Ascending aorta (tissue), 2 donors: ENCODE data around the gene TAS2R31. TPM values are rescaled to one million over a fixed set of nuclear protein-coding genes. Genes with fewer than 3 reads are reported as not detected.

Experiments
- DNase-seq, 2 donors: peaks; one replicate each; pipeline ENCODE4 v3.0.0-alpha.2; 2019; ENCODE audit warnings: low spot score in 2 of 2
- H3K27ac ChIP-seq, 2 donors: fragments of 200-600 bp; sonication (generic); one replicate each; pipeline ENCODE4 v1.5.1; 2016 to 2017; ENCODE audit warnings: mild to moderate bottlenecking in 1 of 2
- H3K27me3 ChIP-seq: fragments of 200-600 bp; sonication (generic); one replicate; pipeline ENCODE4 v1.5.1; 2017
- H3K36me3 ChIP-seq, 2 donors: fragments of 200-600 bp; sonication (generic); one replicate each; pipeline ENCODE4 v1.5.1; 2016
- H3K4me1 ChIP-seq, 2 donors: fragments of 200-600 bp; sonication (generic); one replicate each; pipeline ENCODE4 v1.5.1; 2016 to 2017; ENCODE audit warnings: mild to moderate bottlenecking in 1 of 2
- H3K4me3 ChIP-seq, 2 donors: fragments of 200-600 bp; sonication (generic); one replicate each; pipeline ENCODE4 v1.5.1; 2016 to 2017; ENCODE audit warnings: mild to moderate bottlenecking in 1 of 2
- H3K9me3 ChIP-seq, 2 donors: fragments of 200-600 bp; sonication (generic); one replicate each; pipeline ENCODE4 v1.5.1; 2016
- intact Hi-C: fragments of 100-400 bp; cut with DNase I; formaldehyde crosslinking; loops from one replicate; pipeline ENCODE4 v1.15.1; 2023
- total RNA-seq: library from RNA; depleted of rRNA; stranded (reverse); fragments of >200 nt; gene quantifications from one replicate; pipeline ENCODE4 v1.1.0, GENCODE V29; 2016
- TF ChIP-seq, protein P1 (sequence below), 3 experiments: fragments of 200-600 bp in 2 of 3; fragments of 450-650 bp in 1 of 3; sonication (generic) in 2 of 3; IDR thresholded peaks; one replicate each; pipeline ENCODE4 v1.5.1; 2016 to 2019; ENCODE audit warnings: antibody characterized with exemption in 3 of 3, mild to moderate bottlenecking in 1 of 3, moderate library complexity in 1 of 3

The TAS2R31 gene
- total RNA-seq, 1 donor from 2014 or later, result not detected

DNA sequence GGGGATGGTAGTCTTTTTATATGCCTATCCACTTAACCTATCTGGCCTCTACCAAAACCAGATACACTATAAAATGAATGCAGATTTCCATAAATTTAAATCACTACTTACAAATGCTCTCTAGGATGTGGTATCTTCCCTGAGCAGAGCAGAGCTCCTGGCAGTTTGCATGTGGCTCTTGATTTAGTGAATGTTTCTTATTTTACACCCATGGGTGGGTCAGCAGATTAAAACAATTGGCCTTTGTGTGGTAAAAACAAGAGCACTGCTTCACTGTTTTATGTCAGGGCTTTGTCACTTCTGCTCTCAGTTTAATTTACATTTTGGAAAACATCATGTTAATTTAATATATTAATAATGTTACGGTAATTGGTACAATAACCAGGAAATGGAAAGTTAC lies 14.3 kb downstream of the TAS2R31 start:
- Histone ChIP-seq H3K9me3 (no peaks in the 10 kb centered on the region), H3K36me3 (peaks cover 0 to 8% of the 10 kb centered on the region in 2 donors), H3K27me3 (no peaks in the 10 kb centered on the region), H3K4me3 (no peak overlapping the region), H3K4me1 (no peaks in the 10 kb centered on the region), H3K27ac (no peak overlapping the region)
- no peak for DNase-seq
- TF ChIP-seq, protein P1, sequence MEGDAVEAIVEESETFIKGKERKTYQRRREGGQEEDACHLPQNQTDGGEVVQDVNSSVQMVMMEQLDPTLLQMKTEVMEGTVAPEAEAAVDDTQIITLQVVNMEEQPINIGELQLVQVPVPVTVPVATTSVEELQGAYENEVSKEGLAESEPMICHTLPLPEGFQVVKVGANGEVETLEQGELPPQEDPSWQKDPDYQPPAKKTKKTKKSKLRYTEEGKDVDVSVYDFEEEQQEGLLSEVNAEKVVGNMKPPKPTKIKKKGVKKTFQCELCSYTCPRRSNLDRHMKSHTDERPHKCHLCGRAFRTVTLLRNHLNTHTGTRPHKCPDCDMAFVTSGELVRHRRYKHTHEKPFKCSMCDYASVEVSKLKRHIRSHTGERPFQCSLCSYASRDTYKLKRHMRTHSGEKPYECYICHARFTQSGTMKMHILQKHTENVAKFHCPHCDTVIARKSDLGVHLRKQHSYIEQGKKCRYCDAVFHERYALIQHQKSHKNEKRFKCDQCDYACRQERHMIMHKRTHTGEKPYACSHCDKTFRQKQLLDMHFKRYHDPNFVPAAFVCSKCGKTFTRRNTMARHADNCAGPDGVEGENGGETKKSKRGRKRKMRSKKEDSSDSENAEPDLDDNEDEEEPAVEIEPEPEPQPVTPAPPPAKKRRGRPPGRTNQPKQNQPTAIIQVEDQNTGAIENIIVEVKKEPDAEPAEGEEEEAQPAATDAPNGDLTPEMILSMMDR (IDR thresholded peaks at IDR 0.05), result no peak
- intact Hi-C loops, result no loop called here

DNA sequence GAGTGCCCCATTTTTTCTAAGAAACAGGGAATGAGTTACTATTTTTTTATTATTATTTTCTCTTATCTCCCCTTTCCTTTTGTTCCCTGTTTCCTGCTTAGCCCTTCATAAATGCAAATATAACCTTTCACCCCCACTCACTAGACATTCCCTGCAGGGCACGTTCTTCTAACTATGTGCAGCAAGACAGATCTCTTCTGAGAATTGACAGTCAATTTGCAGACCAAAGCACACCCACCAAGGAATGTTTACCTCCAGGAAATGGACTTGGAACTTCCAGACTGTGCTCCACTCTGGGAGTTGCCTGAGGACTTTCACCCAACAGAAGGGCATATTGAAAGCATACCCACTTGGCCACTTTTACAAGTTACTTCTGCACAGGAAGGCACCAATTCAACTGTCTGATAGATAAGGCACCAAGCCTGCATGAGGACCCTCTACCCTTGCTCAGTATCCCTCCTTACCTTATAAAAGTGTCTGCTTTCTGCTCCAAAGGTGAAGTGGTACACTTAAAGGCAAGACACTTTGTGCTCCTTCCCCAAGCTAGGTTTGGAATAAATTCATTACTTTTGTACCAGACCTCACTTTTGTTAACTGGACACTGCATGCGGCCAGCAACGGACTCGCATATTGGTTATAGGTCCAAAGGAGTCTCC lies 15.3 kb downstream of the TAS2R31 start:
- Histone ChIP-seq H3K27me3 (no peaks in the 10 kb centered on the region), H3K4me3 (no peak overlapping the region), H3K36me3 (peaks cover 0 to 8% of the 10 kb centered on the region in 2 donors), H3K4me1 (no peaks in the 10 kb centered on the region), H3K9me3 (no peaks in the 10 kb centered on the region), H3K27ac (no peak overlapping the region)
- intact Hi-C loops, result no loop called here
- no peak for DNase-seq
- TF ChIP-seq, protein P1 (IDR thresholded peaks at IDR 0.05), result no peak

DNA sequence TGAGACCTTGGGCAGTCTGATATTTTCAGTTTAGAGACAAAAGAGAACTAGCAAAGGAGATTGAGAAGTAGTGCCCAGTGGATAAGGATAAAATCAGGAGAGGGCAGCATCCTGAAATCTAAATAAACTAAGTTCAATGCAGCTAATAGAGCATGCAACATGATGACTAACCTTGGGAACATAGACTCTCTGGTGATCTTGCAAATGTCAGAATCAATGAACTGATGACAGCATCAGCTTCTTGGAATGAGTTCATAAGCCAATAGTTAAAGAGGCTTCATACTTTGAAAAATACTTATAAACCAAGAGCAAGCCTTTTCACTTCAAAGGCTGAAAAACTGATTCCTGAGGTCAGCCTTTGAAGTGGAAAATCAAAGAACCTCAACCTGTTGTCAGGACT lies 17.0 kb downstream of the TAS2R31 start:
- H3K4me1 ChIP-seq, result no peaks in the 10 kb centered on the region
- no peak overlapping the region for H3K4me3 ChIP-seq
- H3K9me3 ChIP-seq, result peaks cover 0 to 5% of the 10 kb centered on the region in 2 donors
- no peak for DNase-seq
- intact Hi-C loops, result no loop called here
- no peak overlapping the region for H3K27ac ChIP-seq
- no peaks in the 10 kb centered on the region for H3K27me3 ChIP-seq
- TF ChIP-seq, protein P1 (IDR thresholded peaks at IDR 0.05), result no peak
- peaks cover 0 to 8% of the 10 kb centered on the region in 2 donors for H3K36me3 ChIP-seq

DNA sequence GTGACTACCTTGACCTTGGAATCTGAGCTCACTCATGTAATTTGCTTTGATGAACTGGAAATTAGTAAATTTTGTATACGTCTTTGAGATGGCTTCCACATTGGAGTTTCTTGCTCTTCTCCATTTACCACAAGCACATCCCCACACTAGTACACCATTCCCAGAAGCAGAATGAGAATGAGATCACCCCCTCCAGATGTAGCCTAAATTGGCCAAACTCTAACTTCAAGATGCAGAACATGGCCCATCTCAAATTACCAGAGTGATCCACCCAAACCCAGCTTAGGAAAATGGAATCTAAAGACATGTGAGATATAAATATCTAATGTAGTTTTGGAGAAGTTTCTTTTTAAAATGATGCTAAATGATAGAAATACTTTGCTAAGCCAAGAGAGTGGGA lies 23.6 kb downstream of the TAS2R31 start:
- Histone ChIP-seq H3K4me1 (no peaks in the 10 kb centered on the region), H3K27me3 (no peaks in the 10 kb centered on the region), H3K4me3 (no peak overlapping the region), H3K9me3 (peaks cover 0 to 5% of the 10 kb centered on the region in 2 donors), H3K36me3 (no peaks in the 10 kb centered on the region), H3K27ac (no peak overlapping the region)
- DNase-seq, result no peak
- TF ChIP-seq, protein P1 (IDR thresholded peaks at IDR 0.05), result no peak
- intact Hi-C loops, result no loop called here

DNA sequence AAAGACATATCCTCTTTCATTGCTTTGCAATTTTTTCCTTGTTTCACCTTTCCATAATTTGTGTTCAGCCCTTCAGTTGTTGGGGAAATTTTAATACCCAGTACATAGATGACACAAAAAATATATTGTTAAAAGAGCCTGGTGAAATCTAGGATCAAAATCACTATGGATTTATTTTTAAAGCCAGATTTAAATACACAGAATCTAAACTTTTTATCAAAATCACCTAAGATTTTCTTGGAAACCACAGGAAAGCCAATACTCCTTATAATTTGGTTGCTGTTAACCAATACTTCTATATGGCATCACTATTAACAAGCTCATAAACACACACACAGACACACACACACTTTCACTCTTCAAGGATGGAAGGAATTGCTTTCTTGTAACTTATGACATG lies 33.0 kb downstream of the TAS2R31 start, which contains the start of gene TAS2R20:
Gene TAS2R20 (minus strand): TSS at position 101 of the 400 bp plus-strand sequence. CDS start 429 bp downstream, outside the sequence.
- no peaks in the 10 kb centered on the region for H3K27me3 ChIP-seq
- H3K27ac ChIP-seq, result no peak within 1 kb of the TSS
- no peak for DNase-seq

More for the DNA sequence above, 33.0 kb downstream of the TAS2R31 start, which contains the start of gene TAS2R20:
- Histone ChIP-seq H3K9me3 (no peaks in the 10 kb centered on the region), H3K4me1 (no peaks in the 10 kb centered on the region), H3K4me3 (no peak within 1 kb of the TSS), H3K36me3 (peaks cover 0 to 6% of the 10 kb centered on the region in 2 donors)
- intact Hi-C loops, result no loop called here
- TF ChIP-seq, protein P1 (IDR thresholded peaks at IDR 0.05), result no peak
